ENCODE results near the gene RALB.
"Not testable (repeated sequence)": the region's sequence is repeated elsewhere in the genome, so short reads cannot be mapped to it uniquely, and the experiment has no call there.

The RALB gene

GRCh38 chr2:120243875-120244553 is 8.6 kb upstream of the RALB start:
- no peak for DNase-seq

GRCh38 chr2:120244656-120245519 is 7.8 kb upstream of the RALB start:
- no peak for DNase-seq

GRCh38 chr2:120245520-120246332 is 6.9 kb upstream of the RALB start:
- DNase-seq: no peak

GRCh38 chr2:120246546-120247300 is 5.9 kb upstream of the RALB start:
- no peak for DNase-seq

GRCh38 chr2:120247851-120248250 is 4.8 kb upstream of the RALB start:
- DNase-seq: no peak

GRCh38 chr2:120250640-120251039 is 2.0 kb upstream of the RALB start:
- DNase-seq: no peak

- no peak for DNase-seq
Measured at GRCh38 chr2:120251078-120251477, 1.6 kb upstream of the RALB start.

- DNase-seq: no peak
Measured at GRCh38 chr2:120251880-120252224, 800 bp upstream of the RALB start.

GRCh38 chr2:120253021-120253882 is 600 bp downstream of the RALB start:
- peak in 2 of 4 experiments; percentile 32 to 43 for DNase-seq

GRCh38 chr2:120254178-120254577 is 1.5 kb downstream of the RALB start:
- DNase-seq: no peak

- no peak for DNase-seq
Measured at GRCh38 chr2:120255071-120255470, 2.4 kb downstream of the RALB start.

- DNase-seq: no peak
Measured at GRCh38 chr2:120255986-120256650, 3.5 kb downstream of the RALB start.

- no peak for DNase-seq
Measured at GRCh38 chr2:120256651-120257000, 4.0 kb downstream of the RALB start.

- no peak for DNase-seq
Measured at GRCh38 chr2:120257522-120257921, 4.9 kb downstream of the RALB start.

GRCh38 chr2:120258196-120258595 is 5.5 kb downstream of the RALB start:
- DNase-seq: no peak

GRCh38 chr2:120259939-120260338 is 7.3 kb downstream of the RALB start:
- not testable (repeated sequence) for DNase-seq

GRCh38 chr2:120260736-120261135 is 8.1 kb downstream of the RALB start:
- no peak for DNase-seq

- peak in 2 of 4 experiments; percentile 5 to 16 for DNase-seq
Measured at GRCh38 chr2:120261387-120262006, 8.8 kb downstream of the RALB start.

GRCh38 chr2:120262150-120262549 is 9.5 kb downstream of the RALB start:
- DNase-seq: no peak

GRCh38 chr2:120262761-120263428 is 10.2 kb downstream of the RALB start:
- no peak for DNase-seq

All from activated CD4-positive, CD25-positive, alpha-beta regulatory T cell (primary cell).